GM12873 (cell line): ENCODE results near the gene SH3GLB1.

ENCODE experiments used
- TF ChIP-seq, protein P1 (sequence below): IDR thresholded peaks from 2 replicates; pipeline ENCODE4 v1.5.1; 2012; ENCODE audit warnings: low read depth, mild to moderate bottlenecking, moderate library complexity, low read length, control low read depth; ENCODE audit not compliant: insufficient read depth; ENCODE audit errors: missing control alignments

Gene SH3GLB1

GRCh38 chr1:86765073-86765472 lies 60.7 kb downstream of the SH3GLB1 start:
- TF ChIP-seq, protein P1, sequence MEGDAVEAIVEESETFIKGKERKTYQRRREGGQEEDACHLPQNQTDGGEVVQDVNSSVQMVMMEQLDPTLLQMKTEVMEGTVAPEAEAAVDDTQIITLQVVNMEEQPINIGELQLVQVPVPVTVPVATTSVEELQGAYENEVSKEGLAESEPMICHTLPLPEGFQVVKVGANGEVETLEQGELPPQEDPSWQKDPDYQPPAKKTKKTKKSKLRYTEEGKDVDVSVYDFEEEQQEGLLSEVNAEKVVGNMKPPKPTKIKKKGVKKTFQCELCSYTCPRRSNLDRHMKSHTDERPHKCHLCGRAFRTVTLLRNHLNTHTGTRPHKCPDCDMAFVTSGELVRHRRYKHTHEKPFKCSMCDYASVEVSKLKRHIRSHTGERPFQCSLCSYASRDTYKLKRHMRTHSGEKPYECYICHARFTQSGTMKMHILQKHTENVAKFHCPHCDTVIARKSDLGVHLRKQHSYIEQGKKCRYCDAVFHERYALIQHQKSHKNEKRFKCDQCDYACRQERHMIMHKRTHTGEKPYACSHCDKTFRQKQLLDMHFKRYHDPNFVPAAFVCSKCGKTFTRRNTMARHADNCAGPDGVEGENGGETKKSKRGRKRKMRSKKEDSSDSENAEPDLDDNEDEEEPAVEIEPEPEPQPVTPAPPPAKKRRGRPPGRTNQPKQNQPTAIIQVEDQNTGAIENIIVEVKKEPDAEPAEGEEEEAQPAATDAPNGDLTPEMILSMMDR, result no peak

DNA sequence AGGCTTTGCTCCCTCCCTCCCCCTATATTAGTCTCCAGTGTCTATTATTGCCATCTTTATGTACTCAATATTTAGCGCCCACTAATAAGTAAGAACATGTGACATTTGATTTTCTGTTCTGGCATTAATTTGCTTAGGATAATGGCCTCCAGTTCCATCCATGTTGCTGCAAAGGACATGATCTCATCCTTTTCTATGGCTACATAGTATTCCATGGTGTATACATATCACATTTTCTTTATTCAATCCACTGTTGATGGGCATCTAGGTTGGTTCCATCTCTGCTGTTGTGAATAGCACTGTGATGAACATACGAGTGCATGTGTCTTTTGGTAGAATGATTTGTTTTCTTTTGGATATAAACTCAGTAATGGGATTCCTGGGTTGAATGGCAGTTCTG lies 61.3 kb downstream of the SH3GLB1 start:
- TF ChIP-seq, protein P1, result no peak

GRCh38 chr1:86768554-86768953 lies 64.2 kb downstream of the SH3GLB1 start:
- TF ChIP-seq, protein P1, result no peak

DNA sequence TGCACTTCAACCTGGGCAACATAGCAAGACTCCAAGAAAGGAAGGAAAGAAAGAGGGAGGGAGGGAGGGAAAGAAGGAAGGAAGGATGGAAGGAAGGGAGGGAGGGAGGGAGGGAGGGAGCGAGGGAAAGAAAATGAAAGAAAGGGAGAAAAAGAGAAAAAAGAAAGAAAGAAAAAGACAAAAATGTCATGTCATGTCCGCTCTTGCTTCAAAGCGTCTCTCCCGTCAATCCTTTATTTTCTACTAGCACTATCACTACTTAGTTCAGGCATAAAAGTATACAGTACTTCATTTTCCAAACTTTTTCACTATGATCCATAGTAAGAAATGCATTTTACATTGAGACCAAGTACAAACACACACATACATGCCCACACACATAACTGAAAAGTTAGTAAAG lies 64.7 kb downstream of the SH3GLB1 start:
- TF ChIP-seq, protein P1, result no peak

- TF ChIP-seq, protein P1, result no peak
These were observed 69.2 kb downstream of the SH3GLB1 start for GRCh38 chr1:86773341-86774288.

- TF ChIP-seq, protein P1, result no peak
These were observed 70.2 kb downstream of the SH3GLB1 start for GRCh38 chr1:86774305-86775295.

GRCh38 chr1:86775395-86775794 lies 71.0 kb downstream of the SH3GLB1 start:
- TF ChIP-seq, protein P1, result no peak
